Chondrocyte (in vitro differentiated cells): Measurements from ENCODE around the gene LEMD2. TPM values are rescaled to one million over a fixed set of nuclear protein-coding genes. Genes with fewer than 3 reads are reported as not detected.
A peak's percentile ranks its signal among the peaks of the same experiment; 100 is the strongest.

ENCODE experiments used
- DNase-seq: peaks from one replicate; pipeline ENCODE4 v3.0.0; 2021; ENCODE audit warnings: mixed read lengths, low spot score
- H3K27ac Mint-ChIP-seq: one replicate; pipeline ENCODE4 v1.8.0; 2021; ENCODE audit warnings: mild to moderate bottlenecking, moderate library complexity, mixed read lengths; ENCODE audit not compliant: unreplicated experiment
- H3K27me3 Mint-ChIP-seq: 2 replicates; pipeline ENCODE4 v1.8.0; 2021; ENCODE audit warnings: low read depth, mixed read lengths
- H3K36me3 Mint-ChIP-seq: 2 replicates; pipeline ENCODE4 v1.8.0; 2021; ENCODE audit warnings: low read depth, mixed read lengths
- H3K4me1 Mint-ChIP-seq: 2 replicates; pipeline ENCODE4 v1.8.0; 2021; ENCODE audit warnings: low read depth, mild to moderate bottlenecking, mixed read lengths
- H3K4me3 Mint-ChIP-seq: one replicate; pipeline ENCODE4 v1.8.0; 2021; ENCODE audit warnings: mild to moderate bottlenecking, moderate library complexity, mixed read lengths; ENCODE audit not compliant: unreplicated experiment
- H3K9me3 Mint-ChIP-seq: 2 replicates; pipeline ENCODE4 v1.8.0; 2021; ENCODE audit warnings: low read depth, mixed read lengths
- CTCF ChIP-seq: fragments of 200-600 bp; sonication (generic); IDR thresholded peaks from 2 replicates; pipeline ENCODE4 v1.5.0; 2021; ENCODE audit warnings: antibody characterized with exemption, mild to moderate bottlenecking, moderate library complexity
- total RNA-seq: library from RNA; stranded (reverse); gene quantifications from 3 replicates; pipeline ENCODE4 v1.2.1, GENCODE V29; 2021

The LEMD2 gene
- total RNA-seq, 1 donor from 2014 or later, result 60.1 TPM

GRCh38 chr6:33738153-33738552 is 50.8 kb downstream of the LEMD2 start:
- Mint-ChIP-seq H3K9me3 (no peaks in the 10 kb centered on the region), H3K4me1 (peaks cover 20% of the 10 kb centered on the region), H3K27me3 (no peaks in the 10 kb centered on the region), H3K36me3 (no peaks in the 10 kb centered on the region), H3K4me3 (no peak overlapping the region), H3K27ac (no peak overlapping the region)
- no peak for DNase-seq
- no peak for TF ChIP-seq CTCF

- peak; percentile 44 for TF ChIP-seq CTCF
- H3K36me3 Mint-ChIP-seq, result no peaks in the 10 kb centered on the region
- H3K27ac Mint-ChIP-seq, result peak overlapping the region; percentile 78
- H3K27me3 Mint-ChIP-seq, result no peaks in the 10 kb centered on the region
- DNase-seq, result no peak
- no peak overlapping the region for H3K4me3 Mint-ChIP-seq
- peaks cover 15% of the 10 kb centered on the region for H3K4me1 Mint-ChIP-seq
- H3K9me3 Mint-ChIP-seq, result no peaks in the 10 kb centered on the region
Observed at GRCh38 chr6:33737267-33738026, 51.5 kb downstream of the LEMD2 start.

GRCh38 chr6:33735216-33735615 is 53.7 kb downstream of the LEMD2 start:
- TF ChIP-seq CTCF, result no peak
- Mint-ChIP-seq H3K27me3 (no peaks in the 10 kb centered on the region), H3K4me3 (no peak overlapping the region), H3K27ac (no peak overlapping the region), H3K36me3 (peaks cover 3% of the 10 kb centered on the region), H3K4me1 (peaks cover 11% of the 10 kb centered on the region), H3K9me3 (no peaks in the 10 kb centered on the region)
- DNase-seq, result no peak

- DNase-seq, result no peak
- H3K4me3 Mint-ChIP-seq, result no peak overlapping the region
- H3K36me3 Mint-ChIP-seq, result peaks cover 3% of the 10 kb centered on the region
- peaks cover 11% of the 10 kb centered on the region for H3K4me1 Mint-ChIP-seq
- no peak overlapping the region for H3K27ac Mint-ChIP-seq
- no peaks in the 10 kb centered on the region for H3K27me3 Mint-ChIP-seq
- no peak for TF ChIP-seq CTCF
- no peaks in the 10 kb centered on the region for H3K9me3 Mint-ChIP-seq
Observed at GRCh38 chr6:33733709-33734007, 55.3 kb downstream of the LEMD2 start.

- no peak for TF ChIP-seq CTCF
- no peak overlapping the region for H3K4me3 Mint-ChIP-seq
- no peak overlapping the region for H3K27ac Mint-ChIP-seq
- no peaks in the 10 kb centered on the region for H3K9me3 Mint-ChIP-seq
- H3K4me1 Mint-ChIP-seq, result peaks cover 11% of the 10 kb centered on the region
- peaks cover 4% of the 10 kb centered on the region for H3K36me3 Mint-ChIP-seq
- no peak for DNase-seq
- no peaks in the 10 kb centered on the region for H3K27me3 Mint-ChIP-seq
Observed at GRCh38 chr6:33732817-33733708, 55.9 kb downstream of the LEMD2 start.
